ENCODE measurements around the gene KRTAP13-3. TPM values are rescaled to one million over a fixed set of nuclear protein-coding genes. Genes with fewer than 3 reads are reported as not detected.

Gene KRTAP13-3
- total RNA-seq, 2 donors from 2014 or later = not detected

DNA sequence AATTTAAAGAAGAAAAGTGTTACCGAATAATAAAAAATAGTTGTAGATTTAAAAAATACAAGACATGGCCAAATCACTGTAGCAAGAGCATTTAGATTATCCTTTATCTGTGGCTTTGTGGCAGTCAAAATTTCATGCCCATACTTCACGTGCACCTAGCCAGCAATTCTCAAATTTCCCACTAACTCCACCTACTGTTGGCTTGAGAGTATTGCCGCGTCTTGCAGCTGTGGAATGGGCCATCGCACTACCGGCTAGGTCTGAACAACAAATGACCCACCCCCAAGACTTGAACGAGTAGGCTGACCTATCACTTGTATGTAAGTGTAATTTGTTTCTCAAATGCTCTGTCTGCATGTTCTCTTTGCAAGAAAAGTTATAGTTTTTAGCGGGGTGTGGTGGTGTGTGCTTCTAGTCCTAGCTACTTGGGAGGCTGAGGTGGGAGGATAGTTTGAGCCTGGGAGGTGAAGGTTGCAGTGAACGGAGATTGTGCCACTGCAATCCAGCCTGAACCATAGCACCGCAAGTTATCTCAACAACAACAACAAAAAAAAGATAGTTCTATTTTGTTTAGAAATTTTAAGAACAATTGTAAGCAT lies 8.4 kb upstream of the KRTAP13-3 start:
- Mint-ChIP-seq H3K9me3 (no peaks in the 10 kb centered on the region), H3K4me3 (no peak overlapping the region), H3K27me3 (ENCODE audit: insufficient read depth) (no peaks in the 10 kb centered on the region), H3K36me3 (ENCODE audit: low read depth) (no peaks in the 10 kb centered on the region), H3K4me1 (peaks cover 2% of the 10 kb centered on the region), H3K27ac (no peak overlapping the region)
- H3K36me3 ChIP-seq (ENCODE audit: control insufficient read depth, insufficient read depth, low read length) = no peaks in the 10 kb centered on the region
- TF ChIP-seq CTCF (conservative IDR thresholded peaks at IDR 0.05) = peak; percentile 82
- peak; percentile 88 for DNase-seq
- no peaks in the 10 kb centered on the region for H3K4me1 ChIP-seq (ENCODE audit: control insufficient read depth, insufficient read depth, low read length)
- H3K9ac ChIP-seq (ENCODE audit: extremely low read depth, low read length, poor library complexity, severe bottlenecking) = no peak overlapping the region
- H3K27ac ChIP-seq (ENCODE audit: low read depth, low read length) = no peak overlapping the region
- no peak overlapping the region for H3K4me3 ChIP-seq (ENCODE audit: low read length)
- H3K27me3 ChIP-seq (ENCODE audit: control insufficient read depth, insufficient read depth, low read length, poor library complexity, severe bottlenecking) = no peaks in the 10 kb centered on the region
- WGBS, 2 experiments (ENCODE audit: insufficient coverage in 1 of 2, insufficient read length in 1 of 2) = 37 to 50% methylated on average over 1 to 7 of the region's 10 CpGs
- no peaks in the 10 kb centered on the region for H3K9me3 ChIP-seq (ENCODE audit: control insufficient read depth, low read length)

DNA sequence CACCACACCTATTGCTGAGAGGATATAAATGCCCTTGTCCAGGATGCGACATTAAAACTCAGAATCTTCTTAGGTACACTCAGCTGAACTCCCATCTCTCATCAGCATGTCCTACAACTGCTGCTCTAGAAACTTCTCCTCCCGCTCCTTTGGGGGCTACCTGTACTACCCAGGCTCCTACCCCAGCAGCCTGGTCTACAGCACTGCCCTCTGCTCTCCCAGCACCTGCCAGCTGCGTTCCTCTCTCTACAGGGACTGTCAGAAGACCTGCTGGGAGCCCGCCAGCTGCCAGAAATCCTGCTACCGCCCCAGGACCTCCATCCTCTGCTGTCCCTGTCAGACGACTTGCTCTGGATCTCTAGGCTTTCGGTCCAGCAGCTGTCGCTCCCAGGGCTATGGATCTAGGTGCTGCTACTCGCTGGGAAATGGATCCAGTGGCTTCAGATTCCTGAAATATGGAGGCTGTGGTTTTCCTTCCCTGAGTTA lies 4.5 kb upstream of the KRTAP13-3 start, which contains the start of gene KRTAP13-4:
TSS of gene KRTAP13-4 (plus strand) at position 51 of the 486 bp plus-strand sequence. CDS start at position 107, 56 bp downstream.
- Histone ChIP-seq H3K36me3 (ENCODE audit: control insufficient read depth, insufficient read depth, low read length) (no peaks in the 10 kb centered on the region), H3K9me3 (ENCODE audit: control insufficient read depth, low read length) (peaks cover 10% of the 10 kb centered on the region), H3K4me1 (ENCODE audit: control insufficient read depth, insufficient read depth, low read length) (no peaks in the 10 kb centered on the region), H3K27ac (ENCODE audit: low read depth, low read length) (no peak within 1 kb of the TSS), H3K9ac (ENCODE audit: extremely low read depth, low read length, poor library complexity, severe bottlenecking) (no peak within 1 kb of the TSS), H3K27me3 (ENCODE audit: control insufficient read depth, insufficient read depth, low read length, poor library complexity, severe bottlenecking) (no peaks in the 10 kb centered on the region), H3K4me3 (ENCODE audit: low read length) (no peak within 1 kb of the TSS)
- DNase-seq = no peak
- H3K4me3 Mint-ChIP-seq = no peak within 1 kb of the TSS
- no peaks in the 10 kb centered on the region for H3K36me3 Mint-ChIP-seq (ENCODE audit: low read depth)
- H3K9me3 Mint-ChIP-seq = no peaks in the 10 kb centered on the region
- no peaks in the 10 kb centered on the region for H3K27me3 Mint-ChIP-seq (ENCODE audit: insufficient read depth)
- TF ChIP-seq CTCF (conservative IDR thresholded peaks at IDR 0.05) = no peak
- WGBS, 2 experiments (ENCODE audit: insufficient coverage in 1 of 2, insufficient read length in 1 of 2) = 87 to 89% methylated on average over 8 to 9 of the region's 9 CpGs
- H3K27ac Mint-ChIP-seq = no peak within 1 kb of the TSS
- H3K4me1 Mint-ChIP-seq = peaks cover 3% of the 10 kb centered on the region

GRCh38 chr21:30426731-30427130 lies 1.0 kb upstream of the KRTAP13-3 start:
- no peak overlapping the region for H3K4me3 ChIP-seq (ENCODE audit: low read length)
- WGBS, 2 experiments (ENCODE audit: insufficient coverage in 1 of 2, insufficient read length in 1 of 2) = 10 to 20% methylated on average over 2 to 3 of the region's 3 CpGs
- no peaks in the 10 kb centered on the region for H3K4me1 ChIP-seq (ENCODE audit: control insufficient read depth, insufficient read depth, low read length)
- Mint-ChIP-seq H3K36me3 (ENCODE audit: low read depth) (no peaks in the 10 kb centered on the region), H3K27me3 (ENCODE audit: insufficient read depth) (no peaks in the 10 kb centered on the region), H3K27ac (peak overlapping the region; percentile 7), H3K4me1 (peaks cover 3% of the 10 kb centered on the region), H3K4me3 (no peak overlapping the region), H3K9me3 (peaks cover 3% of the 10 kb centered on the region)
- peaks cover 10% of the 10 kb centered on the region for H3K9me3 ChIP-seq (ENCODE audit: control insufficient read depth, low read length)
- H3K27me3 ChIP-seq (ENCODE audit: control insufficient read depth, insufficient read depth, low read length, poor library complexity, severe bottlenecking) = no peaks in the 10 kb centered on the region
- no peak overlapping the region for H3K9ac ChIP-seq (ENCODE audit: extremely low read depth, low read length, poor library complexity, severe bottlenecking)
- peak; percentile 82 for DNase-seq
- peak overlapping the region; percentile 14 for H3K27ac ChIP-seq (ENCODE audit: low read depth, low read length)
- no peaks in the 10 kb centered on the region for H3K36me3 ChIP-seq (ENCODE audit: control insufficient read depth, insufficient read depth, low read length)
- TF ChIP-seq CTCF (conservative IDR thresholded peaks at IDR 0.05) = no peak

All from endodermal cell (in vitro differentiated cells).